Spinal cord (tissue), 10 donors: ENCODE results near the gene TCFL5. TPM values are rescaled to one million over a fixed set of nuclear protein-coding genes. Genes with fewer than 3 reads are reported as not detected.

Experiments used
- DNase-seq, 6 donors: peaks; one replicate each; pipeline versions ENCODE4 v3.0.0 to v3.0.0-alpha.2; 2013 to 2015; ENCODE audit warnings: low spot score in 6 of 6, low read depth in 4 of 6
- H3K27ac ChIP-seq: one replicate; pipeline ENCODE4 v1.5.1; 2013; ENCODE audit warnings: low read depth, low read length, control low read depth
- H3K27me3 ChIP-seq: one replicate; pipeline ENCODE4 v1.6.1; 2013; ENCODE audit warnings: low read length; ENCODE audit not compliant: control insufficient read depth, insufficient read depth
- H3K36me3 ChIP-seq: one replicate; pipeline ENCODE4 v1.6.1; 2013; ENCODE audit warnings: low read length; ENCODE audit not compliant: control insufficient read depth, insufficient read depth
- H3K4me1 ChIP-seq: one replicate; pipeline ENCODE4 v1.6.1; 2013; ENCODE audit warnings: low read length; ENCODE audit not compliant: control insufficient read depth, insufficient read depth
- H3K4me3 ChIP-seq: one replicate; pipeline ENCODE4 v1.5.1; 2013; ENCODE audit warnings: low read depth, low read length, control low read depth
- H3K9me3 ChIP-seq: one replicate; pipeline ENCODE4 v1.6.1; 2013; ENCODE audit warnings: low read length; ENCODE audit not compliant: control insufficient read depth, insufficient read depth
- WGBS: methylation state at CpG from one replicate; pipeline ENCODE4 v1.1.5; 2013; ENCODE audit warnings: missing lambda C conversion rate; ENCODE audit not compliant: insufficient coverage; 5-methylcytosine and 5-hydroxymethylcytosine counted together
- polyA plus RNA-seq, 2 donors: library from polyadenylated mRNA; unstranded; fragments of 120-200 nt; gene quantifications; one replicate each; pipeline ENCODE4 v1.2.1, GENCODE V29; 2013; ENCODE audit not compliant: insufficient read length in 2 of 2
- total RNA-seq, 2 donors: library from RNA; depleted of rRNA in 1 of 2; stranded (reverse); fragments of 120-200 nt in 1 of 2; fragments of >200 nt in 1 of 2; gene quantifications; one replicate each; pipeline versions ENCODE4 v1.2.3 to v1.2.4, GENCODE V29; 2013 to 2014
- donor health status: healthy.

Gene TCFL5
- total and polyA plus RNA-seq, 4 donors: 12.3 to 16.3 (median 14.3) TPM

- H3K36me3 ChIP-seq: peaks cover 75% of the 10 kb centered on the region
- 96% methylated on average over 11 of the region's 16 CpGs for WGBS
Measured at GRCh38 chr20:62888406-62888805, 26.8 kb upstream of the TCFL5 start.

DNA sequence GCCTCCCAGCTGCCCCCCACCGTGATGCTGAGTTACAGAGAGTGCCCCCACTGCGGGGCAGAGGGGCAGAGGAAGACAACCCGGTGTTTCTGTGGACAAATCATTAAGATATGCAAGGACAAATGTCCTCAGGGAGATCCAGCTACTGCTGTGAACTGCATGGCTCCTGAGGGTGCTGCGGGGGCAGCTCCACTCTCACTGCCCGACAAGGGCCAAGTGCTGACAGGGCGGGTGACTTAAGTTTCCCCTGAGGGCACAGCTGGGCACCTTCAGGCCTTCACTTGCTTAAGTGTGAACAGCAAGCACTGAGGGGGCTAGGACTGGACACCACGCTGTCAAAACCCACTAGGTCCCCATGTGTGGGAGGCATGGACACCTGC, 26.2 kb upstream of the TCFL5 start:
- Histone ChIP-seq H3K27ac (no peak overlapping the region), H3K36me3 (peaks cover 72% of the 10 kb centered on the region), H3K9me3 (no peaks in the 10 kb centered on the region), H3K27me3 (no peaks in the 10 kb centered on the region), H3K4me1 (peaks cover 7% of the 10 kb centered on the region), H3K4me3 (no peak overlapping the region)
- no peak for DNase-seq
- WGBS: 83% methylated on average over 5 of the region's 7 CpGs

More at GRCh38 chr20:62888406-62888805, 26.8 kb upstream of the TCFL5 start:
- no peak for DNase-seq
- no peaks in the 10 kb centered on the region for H3K27me3 ChIP-seq
- H3K4me1 ChIP-seq: peaks cover 7% of the 10 kb centered on the region
- H3K27ac ChIP-seq: no peak overlapping the region
- no peaks in the 10 kb centered on the region for H3K9me3 ChIP-seq
- no peak overlapping the region for H3K4me3 ChIP-seq

DNA sequence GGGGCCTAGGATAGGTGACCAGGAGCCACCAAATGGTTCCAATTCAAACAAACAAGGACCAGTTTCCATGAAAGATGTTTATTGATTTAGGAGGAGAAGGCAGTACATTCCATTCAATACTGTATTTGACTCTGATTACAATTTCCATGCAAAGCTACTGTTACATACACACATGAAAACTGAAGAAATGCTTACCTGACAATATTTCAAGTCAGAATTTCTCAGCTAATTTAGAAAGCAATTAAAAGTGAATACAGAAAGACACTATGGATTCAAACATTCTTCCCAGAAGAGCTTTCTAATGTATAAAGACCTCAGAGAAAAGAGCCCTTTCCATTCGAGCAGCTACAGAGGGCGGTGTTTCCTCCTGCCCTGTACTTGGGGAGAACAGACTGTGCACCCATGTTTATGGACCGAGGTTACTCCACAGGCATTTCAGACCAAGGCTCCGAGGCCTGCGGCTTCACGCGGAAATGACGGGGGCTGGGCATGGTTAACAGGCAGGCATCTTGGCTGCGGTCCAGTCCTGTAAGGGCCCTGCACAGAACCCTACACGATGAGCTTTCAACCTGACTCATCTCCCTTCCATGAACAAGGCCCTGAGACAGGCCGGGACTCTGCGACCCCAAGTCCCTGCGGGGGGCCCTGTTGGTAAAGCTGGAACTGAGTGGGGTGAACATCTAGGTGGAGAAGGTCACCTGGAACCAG, 25.7 kb upstream of the TCFL5 start:
- WGBS: 46% methylated on average over 10 of the region's 13 CpGs
- no peaks in the 10 kb centered on the region for H3K9me3 ChIP-seq
- peak in 2 of 6 donors; percentile 50 to 51 for DNase-seq
- peaks cover 67% of the 10 kb centered on the region for H3K36me3 ChIP-seq
- no peak overlapping the region for H3K4me3 ChIP-seq
- H3K4me1 ChIP-seq: peaks cover 7% of the 10 kb centered on the region
- H3K27ac ChIP-seq: no peak overlapping the region
- H3K27me3 ChIP-seq: no peaks in the 10 kb centered on the region

DNA sequence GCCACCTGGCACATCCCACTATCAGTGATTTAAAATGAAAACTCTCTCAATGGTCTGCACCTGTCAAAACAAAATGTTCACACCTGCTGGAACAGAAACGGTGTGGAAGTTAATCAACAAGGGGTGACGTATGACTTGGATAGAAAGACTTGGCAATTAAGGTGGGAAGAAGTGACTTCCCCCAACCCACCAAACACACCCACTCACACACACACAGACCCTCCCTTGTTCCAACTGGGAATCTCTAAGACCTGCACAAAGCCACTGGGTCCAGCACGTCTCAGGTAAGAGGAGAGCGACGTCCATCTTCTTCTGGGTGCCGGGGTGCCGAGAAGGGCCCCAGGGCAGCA, 25.1 kb upstream of the TCFL5 start:
- Histone ChIP-seq H3K9me3 (no peaks in the 10 kb centered on the region), H3K4me1 (peaks cover 7% of the 10 kb centered on the region), H3K27ac (no peak overlapping the region), H3K36me3 (peaks cover 66% of the 10 kb centered on the region), H3K27me3 (no peaks in the 10 kb centered on the region), H3K4me3 (no peak overlapping the region)
- DNase-seq: no peak
- WGBS: 83% methylated on average over 5 of the region's 7 CpGs

DNA sequence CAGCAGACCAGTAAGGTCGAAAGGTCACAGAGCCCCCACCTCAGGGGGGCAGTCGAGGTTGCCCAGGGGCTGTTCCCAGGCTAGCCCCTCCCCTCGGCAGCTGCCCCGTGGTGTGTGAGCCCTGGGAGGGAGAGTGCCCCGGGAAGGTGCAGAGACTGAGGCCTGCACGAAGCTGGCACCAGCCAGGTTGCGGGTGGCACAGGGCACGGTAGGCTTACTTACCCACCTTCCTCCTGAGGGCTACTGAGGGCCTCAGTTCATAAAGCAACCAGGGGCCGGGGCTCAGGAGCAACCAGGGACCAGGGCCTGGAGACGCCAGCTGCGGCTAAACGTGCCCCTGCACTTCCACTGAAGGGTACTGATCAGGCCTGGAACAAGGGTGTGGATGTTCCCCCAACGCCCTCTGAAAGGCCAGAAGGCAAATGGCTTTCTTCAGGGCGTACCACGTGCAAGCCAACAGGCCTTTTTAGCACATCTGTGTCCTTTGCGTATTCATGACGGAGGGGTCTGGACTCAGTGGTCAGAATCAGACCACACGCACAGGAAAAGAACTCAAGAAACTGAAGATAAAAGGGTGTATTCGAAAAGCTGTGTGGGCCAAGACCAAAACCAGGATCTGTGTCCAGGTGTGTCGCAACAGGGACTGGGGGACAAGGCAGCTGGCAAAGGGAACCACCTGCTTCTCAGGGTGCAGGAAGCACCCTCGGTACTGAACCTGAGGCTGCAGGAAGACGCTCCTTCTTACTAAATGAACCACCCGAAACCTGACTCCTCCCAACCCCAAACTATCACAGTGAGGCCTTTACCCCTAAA, 24.5 kb upstream of the TCFL5 start:
- Histone ChIP-seq H3K27me3 (no peaks in the 10 kb centered on the region), H3K9me3 (no peaks in the 10 kb centered on the region), H3K36me3 (peaks cover 66% of the 10 kb centered on the region), H3K27ac (no peak overlapping the region), H3K4me3 (no peak overlapping the region), H3K4me1 (peaks cover 7% of the 10 kb centered on the region)
- no peak for DNase-seq
- 86% methylated on average over 23 of the region's 23 CpGs for WGBS

DNA sequence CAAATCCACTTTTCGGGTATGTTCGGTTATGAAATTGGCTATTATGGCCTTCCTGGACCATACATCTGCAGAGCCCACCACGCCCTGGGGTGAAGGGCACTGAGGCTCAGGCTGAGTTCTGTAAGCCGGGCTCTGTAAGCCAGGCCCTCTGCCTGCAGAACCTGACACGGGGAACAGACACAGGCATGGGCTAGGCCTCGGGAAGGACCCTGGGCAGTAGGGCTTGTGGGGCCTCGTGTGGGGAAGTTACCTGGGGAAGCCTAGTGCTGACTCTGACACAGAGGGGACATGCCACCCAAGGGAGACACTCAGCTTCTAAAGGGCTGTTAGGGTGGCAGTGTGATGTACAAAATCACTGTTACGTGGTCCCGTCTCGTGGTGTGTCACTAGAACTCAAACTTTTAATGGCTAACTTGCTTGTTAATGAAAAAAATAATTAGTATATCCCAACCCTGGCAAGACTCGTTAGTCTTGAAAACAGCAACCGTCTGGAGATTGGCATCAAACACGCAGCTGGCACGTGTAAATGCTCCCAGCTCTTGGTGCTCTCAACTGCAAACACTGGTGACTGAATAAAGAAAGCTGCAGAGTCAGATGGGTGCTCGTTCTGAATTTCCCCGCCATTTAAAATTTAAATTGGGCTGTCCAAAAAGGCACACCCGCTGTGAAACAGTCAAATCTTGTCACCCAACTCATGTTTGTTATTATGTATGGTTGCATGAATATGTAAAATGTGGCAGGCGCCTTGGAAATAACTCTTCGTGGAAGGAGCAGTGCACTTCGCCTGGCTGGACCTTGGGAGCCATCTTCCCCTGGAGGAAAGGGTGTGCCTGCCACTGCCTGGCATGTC, 23.6 kb upstream of the TCFL5 start:
- Histone ChIP-seq H3K27me3 (no peaks in the 10 kb centered on the region), H3K4me3 (no peak overlapping the region), H3K9me3 (no peaks in the 10 kb centered on the region), H3K27ac (no peak overlapping the region), H3K36me3 (peaks cover 66% of the 10 kb centered on the region), H3K4me1 (peaks cover 7% of the 10 kb centered on the region)
- peak in 1 of 6 donors; percentile 90 for DNase-seq
- WGBS: 74% methylated on average over 17 of the region's 20 CpGs

GRCh38 chr20:62884556-62884955, 22.9 kb upstream of the TCFL5 start:
- DNase-seq: no peak
- peaks cover 6% of the 10 kb centered on the region for H3K27me3 ChIP-seq
- H3K27ac ChIP-seq: no peak overlapping the region
- H3K4me1 ChIP-seq: peaks cover 7% of the 10 kb centered on the region
- WGBS: 81% methylated on average over 5 of the region's 8 CpGs
- peaks cover 66% of the 10 kb centered on the region for H3K36me3 ChIP-seq
- H3K4me3 ChIP-seq: no peak overlapping the region
- H3K9me3 ChIP-seq: no peaks in the 10 kb centered on the region

- Histone ChIP-seq H3K27me3 (peaks cover 15% of the 10 kb centered on the region), H3K27ac (no peak overlapping the region), H3K9me3 (no peaks in the 10 kb centered on the region), H3K4me1 (peaks cover 2% of the 10 kb centered on the region), H3K4me3 (no peak overlapping the region), H3K36me3 (peaks cover 54% of the 10 kb centered on the region)
- WGBS: 95% methylated on average over 9 of the region's 15 CpGs
- DNase-seq: no peak
Measured at GRCh38 chr20:62882426-62882825, 20.8 kb upstream of the TCFL5 start.

DNA sequence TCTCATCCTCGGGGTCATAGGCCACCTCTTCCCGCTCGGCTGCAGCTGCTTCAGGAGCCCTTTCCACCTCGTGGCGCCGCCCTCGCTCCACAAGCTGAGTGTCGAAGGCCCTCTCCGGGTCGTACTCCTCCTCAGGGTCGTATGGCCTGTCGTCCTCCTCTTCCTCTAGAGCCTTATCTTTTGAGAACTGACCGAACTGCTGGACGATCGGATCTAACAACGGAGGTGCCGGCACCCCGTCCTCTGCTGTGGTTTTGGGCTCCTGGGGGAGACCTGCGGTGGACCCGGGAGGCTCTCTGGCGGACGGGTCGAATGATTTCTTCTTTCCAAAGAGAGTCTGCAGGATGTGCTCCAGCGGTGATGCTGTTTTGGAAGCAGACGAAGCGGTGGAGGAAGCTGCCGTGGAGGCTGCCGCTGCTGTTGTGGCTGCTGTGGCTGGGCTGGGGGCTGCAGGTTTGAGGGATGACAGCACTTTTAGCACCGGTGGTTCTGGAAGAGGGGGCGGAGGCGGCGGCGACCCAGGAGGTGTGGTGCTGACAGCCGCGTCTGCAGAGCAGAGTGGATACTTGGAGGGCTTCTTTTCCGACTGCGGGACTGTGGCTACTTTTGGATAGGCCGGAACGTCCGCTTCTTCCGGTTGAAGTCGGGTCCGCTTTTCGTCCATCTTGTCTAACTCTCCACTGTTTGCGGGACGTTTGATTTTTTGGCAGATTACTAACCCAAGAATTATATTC, 20.2 kb upstream of the TCFL5 start:
- WGBS: 96% methylated on average over 45 of the region's 46 CpGs
- no peak for DNase-seq
- Histone ChIP-seq H3K27me3 (peaks cover 15% of the 10 kb centered on the region), H3K27ac (no peak overlapping the region), H3K36me3 (peaks cover 56% of the 10 kb centered on the region), H3K4me1 (peaks cover under 1% of the 10 kb centered on the region), H3K4me3 (no peak overlapping the region), H3K9me3 (no peaks in the 10 kb centered on the region)
